Measurements from ENCODE around the gene NEK4. TPM values are rescaled to one million over a fixed set of nuclear protein-coding genes. Genes with fewer than 3 reads are reported as not detected.

The NEK4 gene
- total RNA-seq, 4 donors from 2014 or later: 16.4 to 25.6 (median 22.4) TPM

- H3K27ac ChIP-seq: no peak overlapping the region
- no peak for DNase-seq
- intact Hi-C loops (cut with DNase I; ENCODE audit: low total_unique reads) (loop anchor here (5.0 kb wide), 2 partner anchors 122 to 212 kb away; partner anchors contain the start of gene STIMATE), in situ Hi-C loops (cut with MboI; ENCODE audit: low sequenced_read_pairs in 4 of 4) (no loop called here)
- H3K4me3 ChIP-seq: no peak overlapping the region
- no peaks in the 10 kb centered on the region for H3K27me3 ChIP-seq
- no peaks in the 10 kb centered on the region for H3K9me3 ChIP-seq
- TF ChIP-seq CTCF (IDR thresholded peaks at IDR 0.05 in 4 of 5, conservative IDR thresholded peaks at IDR 0.05 in 1 of 5): no peak
- TF ChIP-seq POLR2A (IDR thresholded peaks at IDR 0.05): no peak
- no peaks in the 10 kb centered on the region for H3K36me3 ChIP-seq
- peaks cover 6 to 7% of the 10 kb centered on the region in 2 donors for H3K4me1 ChIP-seq
- ATAC-seq: no peak
Measured at GRCh38 chr3:52774901-52775864, 4.4 kb upstream of the NEK4 start.

GRCh38 chr3:52774066-52774713, 3.5 kb upstream of the NEK4 start:
- intact Hi-C loops (cut with DNase I; ENCODE audit: low total_unique reads): loop anchor here (5.0 kb wide), 2 partner anchors 123 to 213 kb away; partner anchors contain the start of gene STIMATE
- H3K4me3 ChIP-seq: no peak overlapping the region
- peaks cover 12 to 16% of the 10 kb centered on the region in 2 donors for H3K4me1 ChIP-seq
- ATAC-seq (no peak), DNase-seq (no peak)
- H3K27ac ChIP-seq: no peak overlapping the region
- no peaks in the 10 kb centered on the region for H3K9me3 ChIP-seq
- in situ Hi-C loops (cut with MboI; ENCODE audit: low sequenced_read_pairs in 4 of 4): no loop called here
- no peaks in the 10 kb centered on the region for H3K36me3 ChIP-seq
- no peaks in the 10 kb centered on the region for H3K27me3 ChIP-seq
- TF ChIP-seq POLR2A (IDR thresholded peaks at IDR 0.05) (no peak), CTCF (IDR thresholded peaks at IDR 0.05 in 4 of 5, conservative IDR thresholded peaks at IDR 0.05 in 1 of 5) (no peak)

- intact Hi-C loops (cut with DNase I; ENCODE audit: low total_unique reads): loop anchor here (5.0 kb wide), 2 partner anchors 124 to 214 kb away; partner anchors contain the start of gene STIMATE
- Histone ChIP-seq H3K9me3 (no peaks in the 10 kb centered on the region), H3K4me3 (no peak overlapping the region), H3K27me3 (no peaks in the 10 kb centered on the region), H3K27ac (no peak overlapping the region), H3K4me1 (peaks cover 12 to 16% of the 10 kb centered on the region in 2 donors), H3K36me3 (no peaks in the 10 kb centered on the region)
- no peak for TF ChIP-seq POLR2A (IDR thresholded peaks at IDR 0.05)
- no peak for TF ChIP-seq CTCF (IDR thresholded peaks at IDR 0.05 in 4 of 5, conservative IDR thresholded peaks at IDR 0.05 in 1 of 5)
- in situ Hi-C loops (cut with MboI; ENCODE audit: low sequenced_read_pairs in 4 of 4): no loop called here
- DNase-seq: no peak
- no peak for ATAC-seq
Measured at GRCh38 chr3:52773361-52774065, 2.8 kb upstream of the NEK4 start.

- peak overlapping the region in 2 of 4 donors; percentile 96 to 97 for H3K4me3 ChIP-seq
- intact Hi-C loops (cut with DNase I; ENCODE audit: low total_unique reads): loop anchor here (5.0 kb wide), 2 partner anchors 126 to 216 kb away; partner anchors contain the start of gene STIMATE
Measured at GRCh38 chr3:52771702-52772101, 962 bp upstream of the NEK4 start.

More at GRCh38 chr3:52771702-52772101, 962 bp upstream of the NEK4 start:
- Histone ChIP-seq H3K4me1 (peaks cover 12 to 16% of the 10 kb centered on the region in 2 donors), H3K36me3 (peaks cover 0 to 5% of the 10 kb centered on the region in 2 donors), H3K9me3 (no peaks in the 10 kb centered on the region), H3K27ac (peak overlapping the region; percentile 80 to 89 (median 84)), H3K27me3 (no peaks in the 10 kb centered on the region)
- no peak for DNase-seq
- no peak for TF ChIP-seq CTCF (IDR thresholded peaks at IDR 0.05 in 4 of 5, conservative IDR thresholded peaks at IDR 0.05 in 1 of 5)
- TF ChIP-seq POLR2A (IDR thresholded peaks at IDR 0.05): no peak
- ATAC-seq: no peak
- in situ Hi-C loops (cut with MboI; ENCODE audit: low sequenced_read_pairs in 4 of 4): no loop called here
